GM18861 (cell line): Measurements from ENCODE around the gene KRT86.

ENCODE experiments used
- ATAC-seq: cut with Tn5 transposase; IDR thresholded peaks from one replicate; pipeline ENCODE4 v1.9.1; 2021; ENCODE audit not compliant: unreplicated experiment

KRT86 gene

DNA sequence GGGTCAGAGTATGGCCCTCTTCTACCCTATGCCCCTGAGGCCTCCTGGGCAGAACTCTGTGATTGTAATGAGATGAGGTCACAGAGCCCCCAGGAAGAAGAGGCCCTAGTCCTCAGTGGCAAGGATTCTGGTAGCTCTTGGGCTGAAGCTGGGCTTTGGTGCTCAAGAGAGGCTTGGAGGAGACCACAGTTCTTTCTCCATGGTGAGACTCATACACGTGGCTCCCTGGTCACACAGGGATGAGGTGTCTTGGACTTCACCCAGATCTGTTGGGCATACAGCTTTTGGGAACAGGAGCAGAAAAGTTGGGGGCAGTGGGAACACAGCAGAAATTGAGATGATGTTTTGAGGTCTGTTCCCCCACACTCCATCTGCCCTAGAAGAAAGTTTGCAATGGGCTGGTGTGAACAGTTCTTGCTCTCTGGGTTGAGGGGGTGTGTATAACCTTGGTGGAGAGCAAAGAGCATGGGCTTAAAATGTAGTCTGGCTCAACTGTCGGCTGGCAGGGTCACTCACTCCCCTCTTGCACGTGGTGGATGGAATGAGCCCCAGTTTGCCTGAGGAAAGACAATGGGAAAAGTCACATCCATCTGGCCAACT lies at the start of gene KRT86:
Gene KRT86 (plus strand): TSS at position 125 of the 600 bp plus-strand sequence. CDS start 27,272 bp downstream, outside the sequence.
- no peak for ATAC-seq

DNA sequence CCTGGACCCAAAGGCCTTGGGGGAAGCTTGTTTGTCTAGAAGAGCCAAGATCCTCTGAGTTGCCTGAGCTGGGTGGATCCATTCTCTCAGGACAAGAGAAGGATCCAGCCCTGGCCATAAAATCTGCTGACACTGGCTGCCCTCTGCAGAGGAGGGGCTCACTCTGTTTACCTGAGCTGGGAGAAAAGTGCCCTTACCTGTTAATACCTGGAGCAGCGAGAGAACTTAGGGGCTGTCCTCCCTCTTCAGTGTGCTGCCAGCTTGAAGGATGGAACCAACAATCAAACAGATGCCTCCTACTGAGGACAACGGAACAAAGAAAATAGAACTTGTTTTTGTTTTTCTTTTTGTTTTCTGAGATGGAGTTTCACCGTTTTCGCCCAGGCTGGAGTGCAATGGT lies 48.7 kb upstream of the KRT86 start:
- no peak for ATAC-seq

DNA sequence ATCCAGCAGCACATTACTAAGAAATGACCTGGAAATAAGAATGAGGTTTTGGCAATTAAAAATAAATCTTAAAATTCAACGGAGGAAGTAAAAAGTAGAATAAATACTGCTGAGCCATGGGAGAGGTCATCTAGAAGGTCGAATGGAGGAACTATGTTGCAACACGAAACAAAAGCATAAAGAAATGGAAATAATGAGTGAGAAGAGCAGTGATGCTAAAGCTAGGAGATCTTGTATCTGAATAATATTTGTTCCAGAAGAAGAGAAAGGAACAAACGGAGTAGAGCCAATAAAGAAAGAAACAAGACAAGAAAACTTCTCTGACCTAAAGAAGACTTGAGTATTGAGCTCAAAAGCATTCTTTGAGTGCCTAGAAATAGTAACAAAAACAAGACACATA lies 48.0 kb upstream of the KRT86 start:
- no peak for ATAC-seq

DNA sequence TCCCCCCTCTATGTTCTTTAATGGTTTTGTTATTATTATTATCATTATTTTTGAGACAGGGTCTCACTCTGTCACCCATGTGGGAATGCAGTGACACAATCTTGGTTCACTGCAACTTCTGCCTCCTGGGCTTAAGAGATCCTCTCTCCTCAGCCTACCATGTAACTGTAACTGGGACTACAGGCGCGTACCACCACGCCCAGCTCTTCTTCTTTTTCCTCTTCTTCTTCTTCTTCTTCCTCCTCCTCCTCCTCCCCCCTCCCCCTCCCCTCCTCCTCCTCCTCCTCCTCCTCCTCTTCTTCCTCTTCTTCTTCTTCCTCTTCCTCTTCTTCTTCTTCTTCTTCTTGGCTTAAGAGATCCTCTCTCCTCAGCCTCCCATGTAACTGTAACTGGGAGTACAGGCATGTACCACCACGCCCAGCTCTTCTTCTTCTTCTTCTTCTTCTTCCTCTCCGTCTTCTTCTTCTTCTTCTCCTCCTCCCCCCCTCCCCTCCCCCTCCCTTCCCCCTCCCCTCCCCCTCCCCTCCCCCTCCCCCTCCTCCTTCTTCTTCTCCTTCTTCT lies 46.8 kb upstream of the KRT86 start:
- ATAC-seq: no peak

DNA sequence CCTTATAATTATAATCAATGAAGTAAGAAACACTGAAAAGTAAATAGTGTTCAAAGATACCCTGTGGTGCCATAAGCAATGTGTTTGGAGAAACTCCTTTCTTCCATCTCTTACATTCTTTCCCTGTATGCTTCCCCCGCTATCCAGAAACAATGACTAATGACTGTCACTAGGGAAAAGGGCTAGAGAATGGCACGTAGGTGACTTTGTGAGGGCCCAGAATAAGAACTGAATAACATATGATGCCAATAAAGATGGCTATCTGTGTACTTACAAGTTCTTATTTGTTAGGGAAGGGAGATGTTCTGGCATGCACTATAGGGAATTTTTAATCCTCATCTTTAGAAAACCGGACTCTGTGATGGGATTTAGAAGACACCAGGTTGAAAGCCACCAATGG lies 46.1 kb upstream of the KRT86 start:
- ATAC-seq: no peak

DNA sequence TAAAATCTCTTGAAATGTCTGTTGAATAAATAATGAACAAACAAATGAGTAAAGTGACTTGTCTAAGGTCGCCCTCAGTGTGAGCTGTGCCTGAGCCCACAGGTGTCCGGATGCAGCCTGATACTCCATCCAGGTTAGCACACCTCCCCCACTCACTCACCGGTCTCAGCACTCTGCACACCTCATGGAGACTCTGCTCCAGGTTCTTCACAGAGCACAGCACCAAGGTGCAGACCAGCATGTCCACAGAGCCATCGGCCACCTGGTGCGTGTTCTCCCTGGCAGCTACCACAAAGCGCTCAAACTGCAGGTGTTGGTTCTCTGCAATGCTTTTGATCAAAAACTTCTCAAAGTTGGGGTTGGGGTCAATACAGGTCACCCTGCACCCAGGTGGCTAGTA lies 45.5 kb upstream of the KRT86 start:
- ATAC-seq: no peak

DNA sequence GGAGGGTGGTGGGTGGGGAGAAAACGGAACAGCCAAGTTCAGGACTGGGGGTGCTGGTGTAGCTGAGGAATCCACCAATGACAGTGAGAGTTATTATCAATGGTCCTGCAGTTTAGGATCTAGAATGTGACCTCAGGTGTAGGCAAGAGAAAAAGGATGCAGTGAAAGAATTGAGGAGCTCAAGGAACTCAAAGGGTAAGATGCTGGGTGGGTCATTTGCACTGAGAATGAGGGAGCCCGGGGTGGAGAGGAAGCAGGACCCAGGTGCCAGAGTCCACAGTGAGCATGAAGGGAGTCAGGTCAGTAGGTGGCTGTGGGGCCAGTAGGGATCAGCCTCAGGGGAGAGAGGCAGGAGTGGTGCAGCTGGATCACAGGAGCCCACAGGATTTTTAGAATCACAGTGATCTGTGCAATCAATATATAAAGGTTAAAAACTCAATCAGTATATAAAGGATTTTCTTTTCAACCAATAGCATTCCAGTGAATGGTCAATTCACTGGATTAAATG lies 44.6 kb upstream of the KRT86 start:
- no peak for ATAC-seq

DNA sequence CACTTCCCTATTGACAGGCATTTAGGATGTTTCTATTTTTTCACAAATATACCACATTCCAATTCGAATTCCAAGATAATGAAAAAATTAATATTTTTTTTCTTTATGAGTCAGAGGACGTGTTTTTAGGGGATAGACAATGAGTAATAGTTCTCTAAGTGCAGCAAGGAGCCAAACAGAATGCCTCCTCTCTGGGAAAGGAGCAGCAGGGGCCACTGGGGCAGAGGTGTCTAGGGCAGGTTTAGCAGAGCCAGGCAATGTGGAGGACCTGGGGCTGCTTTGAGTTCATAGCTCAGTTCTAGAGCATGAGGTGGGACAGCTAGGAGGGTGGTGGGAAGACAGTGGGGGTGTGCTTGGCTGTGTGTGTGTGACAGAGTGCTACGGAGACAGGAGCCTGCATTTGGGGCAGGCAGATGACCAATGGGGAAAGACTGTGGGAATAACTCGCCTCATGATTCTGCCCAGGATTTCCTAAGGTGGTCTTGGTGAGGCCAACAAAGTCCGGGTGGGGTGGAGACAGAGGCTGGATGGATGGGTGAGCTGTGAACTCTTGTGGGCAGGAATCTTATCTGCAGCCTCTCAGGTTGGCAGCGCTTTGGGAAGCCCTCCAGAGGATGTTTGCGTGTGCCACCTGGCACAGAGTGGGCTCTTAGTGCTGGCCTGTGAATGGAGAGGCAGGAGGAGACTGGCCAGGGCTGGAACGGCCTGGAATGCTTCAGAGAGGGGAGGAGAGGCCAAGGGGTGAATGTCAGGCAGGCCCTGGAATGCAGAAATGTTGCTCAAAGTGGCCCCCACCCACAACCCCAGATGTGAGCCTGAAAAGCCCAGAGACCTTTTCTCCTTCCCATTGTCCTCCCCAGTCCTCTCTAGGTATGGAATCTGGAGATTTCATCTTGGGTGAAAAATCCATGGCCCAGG lies 43.8 kb upstream of the KRT86 start:
- no peak for ATAC-seq

DNA sequence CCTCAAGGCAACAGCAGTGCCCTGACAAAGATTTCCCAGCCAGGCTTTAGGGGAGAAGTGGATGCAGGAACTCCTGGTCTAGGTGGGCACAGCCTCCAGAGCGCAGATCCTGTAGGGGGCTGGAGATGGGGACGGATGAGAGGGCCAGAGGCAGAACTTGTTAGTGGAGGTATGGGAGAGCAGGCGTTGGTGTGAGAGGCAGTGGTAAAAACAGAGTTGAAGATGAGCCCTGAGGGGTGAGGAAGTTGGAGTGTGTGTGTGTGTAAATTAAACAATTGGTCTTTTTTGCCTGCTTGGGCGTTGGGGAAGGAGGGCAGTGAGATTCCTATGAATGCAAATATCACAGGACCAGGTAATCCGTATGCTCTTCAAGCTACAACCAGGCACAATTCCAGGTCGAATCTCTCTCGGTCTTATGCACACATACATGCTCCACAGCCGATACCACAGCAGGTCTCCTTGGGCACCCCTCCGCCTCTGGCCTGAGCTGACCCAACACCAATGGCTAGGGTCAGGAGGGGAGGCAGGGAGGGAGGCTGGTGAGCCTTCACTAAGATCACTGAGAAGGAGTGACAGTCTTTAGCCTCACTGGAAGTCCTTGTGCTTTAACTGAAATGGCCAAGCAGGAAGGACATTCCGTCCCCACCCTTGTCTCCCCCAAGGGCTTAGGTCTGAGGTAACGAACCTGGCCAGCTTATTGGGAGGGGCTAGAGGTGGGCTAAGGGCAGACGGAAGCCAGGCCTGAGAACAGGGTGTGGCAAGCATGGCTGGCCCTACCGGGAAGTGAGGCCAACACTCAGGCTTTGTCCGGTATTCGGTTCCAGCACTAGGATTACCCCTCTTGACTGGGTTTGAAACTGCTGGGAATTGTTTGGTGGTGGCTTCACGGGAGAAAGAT lies 42.9 kb upstream of the KRT86 start:
- no peak for ATAC-seq

DNA sequence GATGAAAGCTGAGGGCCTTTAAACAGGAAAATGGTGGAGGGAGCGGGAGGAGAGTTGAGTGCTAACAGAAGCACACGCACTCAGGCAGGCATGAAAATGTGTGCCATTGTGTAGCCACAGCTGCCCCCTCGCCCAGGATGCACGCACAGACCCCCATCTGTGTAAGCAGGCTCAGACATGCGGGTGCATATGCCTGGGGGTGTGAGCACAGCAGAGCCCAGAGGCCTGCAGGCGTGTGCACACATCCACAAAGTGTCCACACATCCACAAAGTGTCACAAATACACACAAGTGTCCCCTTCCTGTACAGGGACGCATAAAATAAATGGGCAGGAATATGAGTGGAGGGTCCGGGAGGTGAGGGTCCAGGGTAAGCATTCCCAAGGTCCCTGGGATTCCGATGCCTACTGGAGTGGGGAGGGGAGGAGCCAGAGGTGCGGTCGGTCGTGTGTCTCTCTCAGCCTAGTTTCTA lies 42.2 kb upstream of the KRT86 start:
- ATAC-seq: no peak

DNA sequence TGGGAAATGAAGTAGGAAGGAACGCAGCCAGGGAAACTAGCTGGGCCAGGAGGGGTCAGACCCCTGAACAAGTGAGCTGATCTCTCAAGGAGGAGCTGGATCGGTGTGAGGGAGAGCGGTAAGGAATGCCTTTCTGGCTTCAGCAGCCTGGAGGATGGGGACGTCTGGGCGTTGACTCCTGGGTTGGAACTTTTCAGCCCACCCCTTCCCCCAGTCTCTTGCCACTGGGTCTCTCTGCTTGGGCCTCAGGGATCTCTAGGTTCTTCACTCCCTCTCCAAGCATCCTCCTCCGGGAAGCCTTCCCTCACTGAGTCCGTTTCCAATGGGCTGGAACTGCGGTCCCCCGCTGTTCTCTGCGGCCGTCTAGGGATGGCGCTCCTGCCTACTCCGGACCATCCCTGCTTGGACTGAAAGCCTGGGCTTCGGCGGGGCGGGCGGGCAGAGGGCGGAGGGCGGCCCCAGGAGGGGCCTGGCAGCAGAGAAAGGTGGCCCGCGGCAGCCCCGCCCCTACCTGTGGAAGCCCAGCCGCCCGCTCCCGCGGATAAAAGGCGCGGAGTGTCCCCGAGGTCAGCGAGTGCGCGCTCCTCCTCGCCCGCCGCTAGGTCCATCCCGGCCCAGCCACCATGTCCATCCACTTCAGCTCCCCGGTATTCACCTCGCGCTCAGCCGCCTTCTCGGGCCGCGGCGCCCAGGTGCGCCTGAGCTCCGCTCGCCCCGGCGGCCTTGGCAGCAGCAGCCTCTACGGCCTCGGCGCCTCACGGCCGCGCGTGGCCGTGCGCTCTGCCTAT lies 41.6 kb upstream of the KRT86 start, which contains the start of gene KRT7:
Gene KRT7 (plus strand): TSS at position 570 of the 788 bp plus-strand sequence. CDS start 54 bp downstream, at position 624.
- no peak for ATAC-seq

DNA sequence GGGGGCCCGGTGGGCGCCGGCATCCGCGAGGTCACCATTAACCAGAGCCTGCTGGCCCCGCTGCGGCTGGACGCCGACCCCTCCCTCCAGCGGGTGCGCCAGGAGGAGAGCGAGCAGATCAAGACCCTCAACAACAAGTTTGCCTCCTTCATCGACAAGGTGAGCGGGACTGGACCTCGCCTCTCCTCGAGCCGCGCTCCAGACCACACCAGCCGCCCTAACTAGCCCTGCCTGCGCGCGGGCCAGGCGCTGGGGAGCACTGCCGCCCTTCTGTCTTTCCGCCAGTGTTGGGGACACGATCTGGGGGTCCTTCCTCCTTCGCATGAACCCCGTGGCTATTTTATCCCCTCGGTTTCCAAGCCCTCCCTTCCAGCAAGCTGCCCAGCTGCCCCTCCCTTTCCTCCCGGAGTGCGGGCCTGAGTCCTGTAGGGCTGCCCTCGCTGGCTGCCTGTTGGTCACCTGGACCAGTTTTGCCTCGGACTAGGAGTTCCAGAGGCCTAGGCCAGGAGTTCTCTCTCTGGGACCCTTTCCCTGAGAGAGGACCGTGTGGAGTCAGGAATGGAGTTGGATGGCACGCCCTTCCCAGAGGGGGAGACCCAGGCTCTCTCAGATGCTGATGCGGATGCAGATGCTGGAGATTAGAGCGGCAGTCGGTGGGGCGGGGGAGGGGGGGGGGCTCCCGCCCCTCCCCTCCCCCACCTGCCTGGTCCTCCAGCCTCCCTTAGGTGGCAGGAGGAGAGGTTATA lies 40.8 kb upstream of the KRT86 start:
- no peak for ATAC-seq

DNA sequence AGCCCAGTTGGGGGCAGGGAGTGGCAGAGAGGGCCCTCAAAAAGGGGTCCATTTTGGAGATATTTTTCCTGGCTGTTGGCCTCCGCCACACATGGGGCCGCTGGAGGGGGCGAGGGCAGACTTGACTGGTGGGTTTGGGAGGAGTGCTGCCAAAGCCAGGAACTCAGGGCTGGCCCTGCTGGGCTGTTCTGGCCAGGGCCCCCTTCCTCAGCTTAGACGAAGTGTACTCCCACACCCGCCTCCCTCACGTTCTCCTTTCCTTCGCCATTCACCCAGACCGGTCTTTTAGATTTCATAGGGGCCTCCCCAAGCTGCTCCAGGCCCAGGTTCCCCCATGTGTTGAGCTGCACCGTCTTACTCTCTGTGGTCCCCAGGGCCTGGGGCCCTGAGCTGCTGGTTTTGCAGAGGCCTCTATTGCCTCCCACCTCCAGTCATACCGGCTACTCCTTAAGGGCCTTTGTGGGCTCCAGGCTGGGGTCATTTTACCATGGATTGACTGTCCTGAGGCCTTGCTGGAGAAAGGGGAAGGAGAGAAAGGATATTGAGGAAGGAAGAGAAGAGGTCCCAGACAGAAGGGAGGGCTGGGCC lies 40.1 kb upstream of the KRT86 start:
- no peak for ATAC-seq

DNA sequence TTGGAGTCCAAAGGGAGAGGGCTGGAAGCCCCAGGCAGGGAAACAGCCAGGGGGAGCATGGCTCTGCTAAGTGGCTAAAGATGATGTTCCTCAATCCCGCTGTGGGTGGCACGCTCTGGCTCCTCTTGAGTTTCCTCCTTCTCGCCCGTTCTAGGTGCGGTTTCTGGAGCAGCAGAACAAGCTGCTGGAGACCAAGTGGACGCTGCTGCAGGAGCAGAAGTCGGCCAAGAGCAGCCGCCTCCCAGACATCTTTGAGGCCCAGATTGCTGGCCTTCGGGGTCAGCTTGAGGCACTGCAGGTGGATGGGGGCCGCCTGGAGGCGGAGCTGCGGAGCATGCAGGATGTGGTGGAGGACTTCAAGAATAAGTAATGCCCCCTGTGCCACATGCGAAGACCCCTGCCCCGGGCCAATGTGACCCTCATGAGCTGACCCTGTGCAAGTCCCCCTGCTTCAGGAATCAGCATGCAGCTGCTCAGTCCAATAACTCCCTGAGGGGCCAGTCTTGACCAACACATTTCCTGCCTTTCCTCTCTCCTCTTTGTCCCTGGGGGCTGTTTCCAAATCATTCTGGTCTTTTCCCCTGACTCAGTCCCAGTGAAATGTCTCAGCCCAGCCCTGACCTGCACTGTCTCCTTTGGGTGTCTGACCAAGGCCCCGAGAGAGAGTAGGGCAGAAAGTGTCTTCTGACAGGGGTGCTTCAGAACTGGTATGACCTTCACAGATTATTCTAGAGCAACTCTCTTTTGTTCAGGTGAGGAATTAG lies 39.3 kb upstream of the KRT86 start:
- no peak for ATAC-seq

DNA sequence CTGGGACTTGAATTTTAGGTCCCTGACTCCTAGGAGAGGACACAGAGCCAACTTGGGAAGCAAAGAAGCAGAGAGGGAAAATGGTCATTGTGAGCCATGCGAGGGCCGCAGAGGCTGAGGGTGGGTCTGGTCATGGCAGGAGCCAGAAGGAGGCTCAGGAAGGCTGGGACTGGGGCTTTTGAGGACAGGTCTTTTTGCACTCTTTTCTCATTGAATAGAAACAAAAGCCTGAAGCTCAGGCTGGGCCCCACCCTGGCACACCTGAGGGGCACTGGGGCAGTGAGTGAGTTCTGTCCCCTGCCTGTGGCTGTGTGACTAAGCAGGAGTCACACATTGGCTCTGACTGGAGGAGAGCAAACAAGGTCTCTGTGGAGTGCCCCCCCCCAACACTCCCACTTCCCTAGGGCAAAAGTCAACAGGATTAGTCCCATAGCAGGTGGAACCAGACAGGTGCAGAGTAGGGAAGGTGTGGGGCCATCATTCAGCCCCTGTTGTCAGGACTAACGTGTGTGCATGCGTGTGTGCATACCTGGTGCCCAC lies 38.6 kb upstream of the KRT86 start:
- ATAC-seq: no peak

DNA sequence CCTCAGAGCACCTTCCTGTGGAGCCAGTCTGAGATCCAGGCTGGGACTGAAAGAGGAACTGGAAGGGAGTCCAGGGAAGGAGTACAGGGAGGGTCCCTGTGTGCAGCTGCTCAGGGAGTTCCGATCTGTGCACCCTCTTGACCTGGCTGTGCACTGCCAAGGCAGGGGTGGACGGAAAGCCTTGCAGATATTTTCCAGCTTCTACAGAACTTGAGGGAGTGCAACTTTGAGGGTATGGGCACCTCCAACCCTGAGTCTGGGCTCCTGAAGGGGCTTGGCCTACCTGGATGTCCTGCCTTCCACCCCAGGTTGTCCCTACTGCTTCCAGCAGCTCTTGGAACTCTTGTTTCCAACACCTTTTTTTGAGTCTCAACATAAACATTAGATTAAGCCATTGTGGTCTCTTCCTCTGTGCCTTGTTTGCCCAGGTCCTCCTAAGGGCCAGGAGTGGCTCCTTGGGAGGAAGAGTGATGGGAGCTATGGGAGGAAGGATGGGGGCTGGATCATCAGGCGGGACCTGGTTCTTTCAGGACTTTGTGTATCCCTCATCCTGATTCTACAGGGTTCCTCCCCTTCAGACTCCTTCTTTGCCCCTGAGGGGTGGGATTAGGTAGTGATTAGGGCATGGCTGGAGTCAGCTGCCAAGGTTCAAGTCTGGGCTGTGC lies 37.9 kb upstream of the KRT86 start:
- ATAC-seq: no peak

DNA sequence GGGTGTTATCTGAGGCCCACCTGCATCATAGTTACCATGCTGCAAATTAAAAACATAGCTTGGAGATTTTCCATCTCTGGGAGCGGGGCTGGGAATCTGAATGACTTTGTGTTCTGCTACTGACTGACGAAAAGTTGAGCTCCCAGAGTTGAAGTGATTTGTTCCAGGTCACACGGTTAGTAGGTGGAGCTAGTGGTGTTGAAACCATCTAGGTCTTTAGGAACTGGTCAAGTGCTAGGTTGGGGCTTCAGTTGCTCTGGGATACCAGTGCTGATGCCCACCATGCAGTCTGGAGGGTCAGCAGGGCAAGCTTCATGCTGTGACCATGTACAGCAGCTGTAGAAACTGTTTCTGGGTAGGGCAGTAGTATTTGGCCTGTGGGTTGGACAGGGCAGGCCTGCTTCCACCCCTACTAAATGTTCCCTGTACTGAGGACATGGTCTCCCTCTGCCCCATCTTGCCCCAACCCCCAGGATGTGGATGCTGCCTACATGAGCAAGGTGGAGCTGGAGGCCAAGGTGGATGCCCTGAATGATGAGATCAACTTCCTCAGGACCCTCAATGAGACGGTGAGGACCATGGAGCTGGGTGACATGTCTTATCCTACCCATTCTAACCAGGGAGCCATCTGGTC lies 36.1 kb upstream of the KRT86 start:
- no peak for ATAC-seq
